IPS-NIHi11 (cell line): ENCODE data around the gene GHR.
"Not testable (repeated sequence)": the region's sequence is repeated elsewhere in the genome, so short reads cannot be mapped to it uniquely, and the experiment has no call there.

ENCODE experiments used
- DNase-seq: peaks from one replicate; pipeline ENCODE4 v3.0.0; 2012; ENCODE audit warnings: mixed read lengths, low spot score

The GHR gene

DNA sequence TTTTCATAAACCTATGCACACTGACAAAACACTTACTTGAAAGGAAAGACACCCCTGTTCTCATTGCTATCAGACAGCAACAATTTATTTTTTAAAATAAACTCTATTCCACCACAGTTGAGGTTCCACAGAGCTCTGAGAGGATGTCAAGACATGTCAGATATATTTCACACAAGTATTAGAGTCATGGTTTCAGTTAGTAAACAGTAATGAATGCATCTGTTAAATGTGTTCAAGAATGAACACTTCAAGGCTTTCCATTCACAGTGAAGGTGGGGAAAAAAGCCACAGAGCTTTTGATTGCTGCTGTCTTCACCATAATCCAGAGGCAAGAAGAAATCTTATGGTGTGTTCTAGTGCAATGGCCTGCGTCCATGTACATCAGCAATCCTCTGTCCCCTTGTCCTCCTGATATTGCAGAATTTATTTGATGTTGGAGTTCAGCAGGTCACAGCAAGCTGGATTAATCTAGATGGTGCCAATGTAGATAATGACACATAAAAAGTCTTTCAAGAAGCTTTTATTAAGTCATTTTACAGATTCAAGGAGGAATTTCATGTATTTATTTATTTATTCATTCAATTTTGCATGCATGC lies 146.8 kb downstream of the GHR start:
- DNase-seq = no peak

- DNase-seq = no peak
These were observed 148.0 kb downstream of the GHR start for GRCh38 chr5:42570966-42571960.

DNA sequence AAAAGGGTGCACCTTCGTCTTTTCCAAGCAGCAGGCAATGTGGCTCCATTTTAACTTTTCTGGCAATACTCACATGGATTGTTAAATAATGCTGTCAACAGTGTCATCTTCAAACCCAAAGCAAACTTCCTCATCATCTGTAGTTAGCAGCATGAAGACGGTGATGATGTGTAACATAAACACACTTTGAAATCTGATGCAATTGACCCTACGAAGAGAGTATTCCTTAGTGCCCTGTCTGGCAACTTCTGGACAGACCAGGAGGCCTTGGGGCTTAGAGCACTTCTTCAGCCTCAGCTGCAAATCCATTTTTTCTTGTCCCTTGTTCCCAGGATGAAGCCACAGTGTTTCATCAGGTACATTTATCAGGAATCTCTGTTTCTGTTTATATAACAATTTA lies 149.1 kb downstream of the GHR start:
- DNase-seq = no peak

DNA sequence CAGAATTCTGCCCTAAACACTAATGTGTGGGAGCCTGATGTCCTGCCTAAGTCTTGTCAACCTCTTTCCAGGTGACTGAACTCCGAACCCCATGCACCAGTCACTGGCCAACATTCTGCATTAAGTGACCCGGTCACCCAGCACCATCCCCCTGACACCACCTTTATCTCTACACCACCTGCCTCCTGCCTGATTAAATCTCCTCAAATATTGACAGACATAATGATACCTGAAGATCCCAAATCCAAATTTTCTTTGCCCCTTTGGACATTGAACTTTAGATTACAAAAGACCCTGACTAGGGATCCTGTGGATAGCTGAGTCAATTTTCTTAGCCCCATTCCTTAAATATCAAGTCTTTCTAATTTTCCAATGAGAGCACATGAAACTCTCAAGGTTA lies 150.1 kb downstream of the GHR start:
- no peak for DNase-seq

- not testable (repeated sequence) for DNase-seq
These were observed 152.7 kb downstream of the GHR start for GRCh38 chr5:42575914-42576313.

GRCh38 chr5:42578901-42579300 lies 155.7 kb downstream of the GHR start:
- DNase-seq = not testable (repeated sequence)

DNA sequence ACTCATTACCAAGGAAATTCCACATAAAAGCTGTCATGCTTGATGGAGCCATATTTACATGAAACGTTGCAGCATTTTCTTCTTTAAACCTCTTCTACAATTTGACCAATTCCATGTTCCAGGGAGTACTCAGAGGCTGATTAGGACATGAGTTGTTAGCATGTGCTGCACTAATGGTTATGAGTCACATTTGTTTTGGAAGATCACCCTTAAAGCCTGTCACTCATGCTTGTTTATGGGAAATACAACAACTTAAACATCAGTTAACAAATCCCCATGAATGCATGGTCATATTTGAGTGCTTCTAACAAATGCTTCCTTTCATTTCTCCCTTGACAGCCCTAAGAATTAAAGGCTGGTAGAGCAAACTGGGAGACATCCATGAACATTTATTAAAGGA lies 156.1 kb downstream of the GHR start:
- DNase-seq = no peak

DNA sequence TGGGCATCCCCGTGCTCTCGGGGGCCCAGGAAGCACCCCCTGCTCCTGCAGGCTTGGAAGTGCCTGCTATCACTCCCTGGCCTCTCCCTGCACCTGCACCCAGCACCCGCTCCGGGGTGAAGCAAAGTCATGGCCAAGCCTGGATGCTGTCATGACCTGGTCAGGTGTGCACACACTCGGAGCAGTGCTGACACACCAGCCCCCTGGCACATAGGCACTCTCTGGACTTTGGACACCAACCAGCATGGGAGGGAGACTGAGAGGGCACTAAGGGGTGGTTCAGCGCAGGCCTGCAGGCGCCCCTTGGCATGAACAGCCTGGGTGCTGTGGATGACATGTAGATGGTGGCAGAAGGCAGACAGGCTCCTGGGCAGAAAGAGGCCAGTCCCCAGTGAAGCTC lies 158.6 kb downstream of the GHR start:
- DNase-seq = no peak

- DNase-seq = no peak
These were observed 159.5 kb downstream of the GHR start for GRCh38 chr5:42582723-42583122.

DNA sequence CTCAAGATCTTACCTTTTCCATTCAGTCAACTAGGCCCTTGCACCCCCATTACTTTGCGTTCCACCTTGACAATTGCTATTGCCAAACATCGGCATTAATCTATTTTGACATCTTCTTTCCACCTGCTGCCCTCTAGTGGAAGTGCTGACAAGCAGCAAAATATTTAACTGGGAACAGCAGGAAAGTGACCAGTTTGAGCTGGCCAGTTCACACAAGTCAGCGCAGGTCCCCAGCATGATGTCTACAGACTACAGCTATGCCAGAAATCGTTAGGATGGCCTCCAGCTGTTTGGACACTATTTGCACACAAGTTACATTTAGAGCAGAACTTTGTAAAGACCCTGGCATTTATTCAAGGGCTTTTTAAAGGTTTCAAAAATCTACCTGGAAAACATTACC lies 160.1 kb downstream of the GHR start:
- DNase-seq = peak; percentile 77

DNA sequence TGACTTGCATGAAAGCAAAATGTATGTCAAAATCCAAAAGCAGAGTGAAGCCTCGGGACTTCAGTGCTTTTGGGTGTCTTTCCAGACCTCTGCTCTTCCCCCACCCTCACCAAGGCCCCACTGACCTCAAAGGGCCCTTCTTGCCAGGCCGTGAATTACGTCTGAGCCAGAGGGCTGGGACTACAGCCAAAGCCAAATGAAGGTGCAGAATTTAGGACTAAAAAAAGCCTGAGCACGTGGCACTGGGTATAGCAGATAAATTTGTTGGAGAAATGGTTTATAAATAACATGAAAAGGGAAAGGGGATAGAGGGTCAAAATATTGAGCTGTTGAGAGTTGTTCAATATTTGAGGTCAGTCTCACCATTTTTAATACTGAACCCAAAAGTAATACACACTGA lies 163.4 kb downstream of the GHR start:
- DNase-seq = no peak

- DNase-seq = no peak
These were observed 164.0 kb downstream of the GHR start for GRCh38 chr5:42587096-42587723.

GRCh38 chr5:42590566-42590965 lies 167.3 kb downstream of the GHR start:
- no peak for DNase-seq

- DNase-seq = no peak
These were observed 167.8 kb downstream of the GHR start for GRCh38 chr5:42591015-42591414.

DNA sequence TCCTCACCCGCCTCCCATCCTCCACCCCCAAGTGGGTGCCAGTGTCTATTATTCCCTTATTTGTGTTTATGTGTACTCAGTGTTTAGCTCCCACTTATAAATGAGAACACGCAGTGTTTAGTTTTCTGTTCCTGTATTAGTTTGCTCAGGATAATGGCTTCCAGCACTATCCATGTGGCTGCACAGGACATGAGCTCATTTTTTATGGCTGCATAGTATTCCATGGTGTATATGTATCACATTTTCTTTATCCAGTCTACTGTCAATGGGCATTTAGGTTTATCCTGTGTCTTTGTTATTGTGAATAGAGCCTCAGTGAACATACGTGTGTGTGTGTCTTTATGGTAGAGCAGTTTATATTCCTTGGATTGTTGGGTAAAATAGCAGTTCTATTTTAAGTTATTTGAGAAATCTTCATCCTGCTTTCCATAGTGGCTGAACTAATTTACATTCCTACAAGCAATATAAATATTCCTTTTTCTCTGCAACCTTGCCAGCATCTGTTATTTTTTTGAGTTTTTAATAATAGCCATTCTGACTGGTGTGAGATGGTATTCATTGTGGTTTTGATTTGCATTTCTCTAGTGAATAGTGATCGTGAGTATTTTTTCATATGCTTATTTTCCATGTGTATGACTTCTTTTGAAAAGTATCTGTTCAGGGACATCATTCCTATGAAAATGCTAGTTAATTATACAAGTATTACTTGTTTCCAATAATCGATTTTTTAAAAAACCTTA lies 169.3 kb downstream of the GHR start:
- no peak for DNase-seq

- no peak for DNase-seq
These were observed 170.4 kb downstream of the GHR start for GRCh38 chr5:42593591-42593990.

GRCh38 chr5:42595597-42595996 lies 172.4 kb downstream of the GHR start:
- peak; percentile 8 for DNase-seq

GRCh38 chr5:42596817-42597216 lies 173.6 kb downstream of the GHR start:
- no peak for DNase-seq

DNA sequence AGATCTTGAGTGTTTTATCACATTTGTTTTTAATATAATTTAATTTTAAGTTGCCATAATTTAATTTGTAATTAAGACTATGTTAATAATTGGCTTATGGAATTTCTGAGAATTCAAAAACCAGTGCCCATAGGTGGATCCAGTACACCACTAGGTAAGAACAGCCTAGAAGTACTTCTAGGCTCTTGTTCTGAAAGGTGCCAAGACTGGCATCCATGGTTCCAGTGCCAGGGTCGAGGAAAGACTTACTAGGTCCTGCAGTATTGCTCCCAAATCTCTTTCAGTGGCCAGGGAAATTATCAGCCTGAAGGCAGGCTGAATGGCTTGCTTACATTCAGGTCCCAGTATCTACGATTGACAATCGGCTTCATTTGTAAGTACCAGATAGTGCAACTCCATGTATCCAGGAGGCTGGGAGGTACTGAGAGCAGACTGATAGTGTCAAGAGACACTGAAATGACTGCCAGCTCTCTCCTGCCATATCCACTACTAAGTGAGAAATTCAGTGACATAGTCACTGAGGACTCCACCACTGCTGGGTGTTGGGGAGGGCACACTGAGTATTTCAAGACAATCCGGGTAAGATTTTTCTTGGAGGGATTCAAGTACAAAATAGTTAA lies 174.2 kb downstream of the GHR start:
- DNase-seq = no peak

GRCh38 chr5:42598311-42598710 lies 175.1 kb downstream of the GHR start:
- no peak for DNase-seq

GRCh38 chr5:42599106-42599505 lies 175.9 kb downstream of the GHR start:
- no peak for DNase-seq

- DNase-seq = no peak
These were observed 177.2 kb downstream of the GHR start for GRCh38 chr5:42600441-42600840.
